HEK293T (cell line): ENCODE results near the gene FTMT.

ENCODE experiments used
- CTCF ChIA-PET: fragments of 350-600 bp; formaldehyde crosslinking; extraction: SDS; loops from one replicate; lab custom pipeline; 2021; ENCODE audit warnings: antibody characterized with exemption, inconsistent platforms; lab: Yijun Ruan, JAX
- POLR2A ChIA-PET: fragments of 350-600 bp; formaldehyde crosslinking; extraction: SDS; loops from one replicate; lab custom pipeline; 2020; ENCODE audit warnings: antibody characterized with exemption, inconsistent platforms; lab: Yijun Ruan, JAX
- DNase-seq: peaks from one replicate; pipeline ENCODE4 v3.0.0; 2012; ENCODE audit warnings: mixed read lengths; ENCODE audit errors: extremely low spot score
- ARNT ChIP-seq: fragments of 450-650 bp; IDR thresholded peaks from 2 replicates; pipeline ENCODE4 v1.6.1; 2017; ENCODE audit warnings: mild to moderate bottlenecking
- BHLHE40 ChIP-seq: fragments of 450-650 bp; IDR thresholded peaks from 2 replicates; pipeline ENCODE4 v1.6.1; 2016; ENCODE audit warnings: mild to moderate bottlenecking, moderate library complexity, borderline replicate concordance
- CTBP1 ChIP-seq: fragments of 450-650 bp; IDR thresholded peaks from 2 replicates; pipeline ENCODE4 v1.6.1; 2016; ENCODE audit warnings: borderline replicate concordance
- ELF4 ChIP-seq: fragments of 450-650 bp; IDR thresholded peaks from 2 replicates; pipeline ENCODE4 v1.6.1; 2017; ENCODE audit warnings: antibody characterized with exemption
- FOXA1 ChIP-seq: fragments of 450-650 bp; IDR thresholded peaks from 2 replicates; pipeline ENCODE4 v1.6.1; 2016; ENCODE audit warnings: mild to moderate bottlenecking
- FOXK2 ChIP-seq: fragments of 450-650 bp; IDR thresholded peaks from 2 replicates; pipeline ENCODE4 v1.6.1; 2016; ENCODE audit warnings: mild to moderate bottlenecking
- FOXM1 ChIP-seq: fragments of 450-650 bp; IDR thresholded peaks from 2 replicates; pipeline ENCODE4 v1.6.1; 2017; ENCODE audit warnings: mild to moderate bottlenecking, borderline replicate concordance
- HDGF ChIP-seq: fragments of 450-650 bp; IDR thresholded peaks from 2 replicates; pipeline ENCODE4 v1.6.1; 2017; ENCODE audit warnings: antibody characterized with exemption, borderline replicate concordance
- L3MBTL2 ChIP-seq: fragments of 450-650 bp; conservative IDR thresholded peaks from 2 replicates; pipeline ENCODE4 v1.6.1; 2016; ENCODE audit warnings: mild to moderate bottlenecking
- LEF1 ChIP-seq: fragments of 450-650 bp; IDR thresholded peaks from 2 replicates; pipeline ENCODE4 v1.6.1; 2017; ENCODE audit warnings: mild to moderate bottlenecking, borderline replicate concordance
- NFRKB ChIP-seq: fragments of 450-650 bp; IDR thresholded peaks from 2 replicates; pipeline ENCODE4 v1.6.1; 2016; ENCODE audit warnings: mild to moderate bottlenecking, moderate library complexity
- PKNOX1 ChIP-seq: fragments of 450-650 bp; IDR thresholded peaks from 2 replicates; pipeline ENCODE4 v1.6.1; 2016
- SP1 ChIP-seq: fragments of 450-650 bp; IDR thresholded peaks from 2 replicates; pipeline ENCODE4 v1.6.1; 2017
- SUZ12 ChIP-seq: fragments of 450-650 bp; IDR thresholded peaks from 2 replicates; pipeline ENCODE4 v1.6.1; 2016; ENCODE audit warnings: mild to moderate bottlenecking
- TARDBP ChIP-seq: fragments of 450-650 bp; IDR thresholded peaks from 2 replicates; pipeline ENCODE4 v1.6.1; 2016
- ZNF384 ChIP-seq: fragments of 450-650 bp; IDR thresholded peaks from 2 replicates; pipeline ENCODE4 v1.6.1; 2016

The FTMT gene

GRCh38 chr5:121834021-121834420 lies 17.7 kb upstream of the FTMT start:
- TF ChIP-seq SUZ12 (no peak), HDGF (no peak), FOXK2 (no peak), BHLHE40 (no peak), PKNOX1 (no peak), NFRKB (no peak), ZNF384 (no peak), SP1 (no peak)
- POLR2A ChIA-PET: no interaction called here
- CTCF ChIA-PET: no interaction called here
- DNase-seq: no peak

DNA sequence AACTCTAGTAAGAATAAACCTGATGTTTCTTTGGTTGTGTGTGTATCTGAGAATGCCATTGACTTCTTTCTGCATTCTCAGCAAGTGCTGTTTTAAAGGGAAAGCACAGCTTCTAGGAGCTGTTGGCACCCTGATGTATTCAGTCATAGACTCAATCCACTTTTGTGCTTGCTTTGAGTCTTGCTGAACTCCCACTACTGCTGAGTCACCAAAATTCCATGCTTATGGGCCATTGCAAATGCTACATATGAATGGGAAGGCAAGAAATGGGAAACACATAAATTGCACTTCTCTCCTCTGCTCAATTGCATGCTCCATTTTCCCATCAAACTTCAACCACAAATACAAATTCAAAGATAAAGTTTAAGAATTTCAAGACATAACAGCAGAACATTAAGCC lies 9.8 kb upstream of the FTMT start:
- ChIA-PET POLR2A (no interaction called here), CTCF (no interaction called here)
- DNase-seq: no peak
- no peak for TF ChIP-seq SUZ12
- TF ChIP-seq ELF4: no peak
- TF ChIP-seq ZNF384: no peak
- TF ChIP-seq SP1: no peak
- no peak for TF ChIP-seq FOXK2
- TF ChIP-seq PKNOX1: no peak
- TF ChIP-seq ARNT: no peak
- TF ChIP-seq FOXA1: no peak
- TF ChIP-seq CTBP1: no peak
- TF ChIP-seq LEF1: no peak
- TF ChIP-seq HDGF: no peak
- no peak for TF ChIP-seq BHLHE40

DNA sequence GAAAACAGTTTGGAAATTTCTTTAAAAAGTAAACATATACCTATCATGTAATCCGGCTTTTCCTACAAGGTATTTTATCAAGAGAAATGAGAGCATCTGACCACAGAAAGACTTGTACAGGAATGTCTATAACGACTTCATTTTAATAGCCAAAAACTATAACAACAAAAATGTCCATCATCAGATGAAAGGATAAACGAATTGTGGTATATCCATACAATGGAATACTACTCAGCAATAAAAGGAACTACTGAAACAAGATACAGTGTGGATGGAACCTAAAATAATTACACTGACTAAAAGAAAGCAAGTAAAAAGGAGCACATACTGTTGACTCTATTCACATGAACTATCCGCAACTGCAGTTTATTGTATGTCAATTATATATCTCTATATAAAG lies 1.4 kb upstream of the FTMT start:
- CTCF ChIA-PET: no interaction called here
- TF ChIP-seq ELF4: no peak
- no peak for TF ChIP-seq TARDBP
- no peak for TF ChIP-seq FOXK2
- no peak for TF ChIP-seq PKNOX1
- TF ChIP-seq SUZ12: no peak
- TF ChIP-seq NFRKB: no peak
- no peak for TF ChIP-seq FOXM1
- TF ChIP-seq FOXA1: no peak
- no peak for TF ChIP-seq L3MBTL2
- DNase-seq: no peak
- POLR2A ChIA-PET: no interaction called here

DNA sequence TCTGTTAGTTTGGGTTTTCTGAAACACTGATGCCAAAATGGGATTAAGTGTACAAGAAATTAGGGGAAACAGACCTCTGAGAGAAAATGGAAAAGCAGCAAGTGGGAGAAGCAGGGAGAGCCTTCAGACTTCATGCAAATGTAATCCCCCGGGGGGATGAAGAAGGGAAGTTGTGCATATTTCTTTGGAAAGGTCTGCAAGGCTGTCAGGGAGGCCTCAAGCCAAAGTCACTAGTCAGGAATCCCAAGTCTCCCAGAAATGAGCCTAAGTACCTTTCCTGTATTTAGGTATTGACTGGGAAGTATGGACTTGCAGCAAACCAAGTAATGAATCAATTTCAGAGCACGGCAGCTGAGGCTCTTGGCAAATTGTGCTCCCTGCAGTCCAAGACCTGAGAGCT lies 2.2 kb downstream of the FTMT start:
- POLR2A ChIA-PET: no interaction called here
- TF ChIP-seq FOXK2: no peak
- TF ChIP-seq SP1: no peak
- TF ChIP-seq BHLHE40: no peak
- no peak for TF ChIP-seq TARDBP
- TF ChIP-seq FOXA1: no peak
- TF ChIP-seq SUZ12: no peak
- TF ChIP-seq NFRKB: no peak
- no peak for TF ChIP-seq ELF4
- no peak for TF ChIP-seq CTBP1
- TF ChIP-seq LEF1: no peak
- no peak for TF ChIP-seq PKNOX1
- TF ChIP-seq FOXM1: no peak
- TF ChIP-seq L3MBTL2: no peak
- TF ChIP-seq ARNT: no peak
- TF ChIP-seq ZNF384: no peak
- no peak for TF ChIP-seq HDGF
- CTCF ChIA-PET: no interaction called here
- DNase-seq: no peak

DNA sequence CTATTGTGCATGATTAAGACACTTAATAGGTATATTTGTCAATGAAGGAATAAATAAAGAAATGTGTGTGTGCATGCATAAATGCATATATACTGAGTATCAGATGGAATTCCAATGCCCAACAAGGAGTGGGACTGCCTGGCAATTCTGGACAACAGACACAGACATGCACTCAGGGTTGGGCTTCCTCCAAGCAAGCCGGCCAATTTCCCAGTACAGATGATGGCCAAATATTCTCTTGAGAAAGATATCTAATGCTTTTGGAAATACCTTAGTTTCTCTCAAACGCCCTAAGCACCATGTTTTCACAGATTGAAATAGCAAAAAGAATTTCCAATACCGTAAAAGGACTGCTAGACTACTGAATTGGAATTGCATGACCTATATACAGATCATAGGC lies 11.1 kb downstream of the FTMT start:
- DNase-seq: no peak
- ChIA-PET CTCF (no interaction called here), POLR2A (no interaction called here)
- TF ChIP-seq L3MBTL2: no peak
- TF ChIP-seq HDGF: no peak
- no peak for TF ChIP-seq SP1
- TF ChIP-seq FOXM1: no peak
- no peak for TF ChIP-seq PKNOX1
- TF ChIP-seq CTBP1: no peak
- no peak for TF ChIP-seq BHLHE40
- TF ChIP-seq ARNT: no peak
- TF ChIP-seq TARDBP: no peak
- TF ChIP-seq SUZ12: no peak
- no peak for TF ChIP-seq FOXK2
- no peak for TF ChIP-seq FOXA1
- no peak for TF ChIP-seq ELF4
- no peak for TF ChIP-seq LEF1
- no peak for TF ChIP-seq NFRKB
- TF ChIP-seq ZNF384: no peak
